Measurements from ENCODE around the gene LEMD1. TPM values are rescaled to one million over a fixed set of nuclear protein-coding genes. Genes with fewer than 3 reads are reported as not detected.
"Not testable (repeated sequence)": the region's sequence is repeated elsewhere in the genome, so short reads cannot be mapped to it uniquely, and the experiment has no call there.

Gene LEMD1
- total RNA-seq, 1 donor from 2014 or later, result not detected

DNA sequence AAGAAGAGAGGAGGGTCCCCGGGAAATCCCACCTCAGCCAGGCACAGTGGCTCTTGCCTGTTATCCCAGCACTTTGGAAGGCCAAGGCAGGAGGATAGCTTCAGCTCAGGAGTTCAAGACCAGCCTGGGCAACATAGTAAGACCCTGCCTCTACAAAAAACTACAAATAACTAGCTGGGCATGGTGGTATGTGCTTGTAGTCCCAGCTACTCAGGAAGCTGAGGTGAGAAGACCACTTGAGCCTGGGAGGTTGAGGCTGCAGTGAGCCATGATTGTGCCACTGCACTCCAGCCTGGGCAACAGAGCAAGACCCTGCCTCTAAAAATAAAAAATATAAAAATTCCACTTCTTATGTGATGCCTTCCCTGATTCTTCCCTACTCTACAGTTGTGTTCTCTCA lies 10.8 kb upstream of the LEMD1 start:
- H3K36me3 Mint-ChIP-seq (ENCODE audit: low read depth); H3K4me3 Mint-ChIP-seq; intact Hi-C loops (cut with micrococcal nuclease); H3K9me3 Mint-ChIP-seq; DNase-seq (ENCODE audit: low spot score); H3K27ac Mint-ChIP-seq: not testable (repeated sequence)
- Mint-ChIP-seq H3K4me1 (ENCODE audit: low read depth) (peaks cover 16% of the 10 kb centered on the region), H3K27me3 (ENCODE audit: insufficient read depth) (peaks cover 40% of the 10 kb centered on the region)

DNA sequence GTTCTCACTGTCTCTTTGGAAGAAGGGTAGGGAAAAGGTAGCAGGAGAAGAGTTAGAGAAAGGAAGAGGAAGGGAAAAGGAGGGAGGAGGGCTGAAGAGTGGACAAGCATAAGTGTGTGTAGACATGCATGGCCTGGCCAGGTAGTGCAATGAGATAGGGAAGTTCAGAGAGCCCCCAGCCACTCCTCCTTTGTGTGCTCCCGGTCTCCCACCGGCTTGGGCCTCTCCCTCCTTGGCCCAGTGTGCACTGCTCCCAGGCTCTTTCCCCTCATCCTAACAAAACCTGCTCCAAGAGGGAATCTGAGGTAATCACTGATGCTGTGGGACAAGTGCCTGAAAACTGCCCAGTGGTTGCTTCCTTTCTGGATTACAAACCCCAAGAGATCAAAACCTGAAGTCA lies 10.3 kb upstream of the LEMD1 start:
- DNase-seq (ENCODE audit: low spot score), result no peak
- Mint-ChIP-seq H3K27me3 (ENCODE audit: insufficient read depth) (peaks cover 39% of the 10 kb centered on the region), H3K4me3 (no peak overlapping the region), H3K27ac (no peak overlapping the region), H3K36me3 (ENCODE audit: low read depth) (no peaks in the 10 kb centered on the region), H3K9me3 (no peaks in the 10 kb centered on the region), H3K4me1 (ENCODE audit: low read depth) (peaks cover 16% of the 10 kb centered on the region)
- intact Hi-C loops (cut with micrococcal nuclease), result no loop called here

DNA sequence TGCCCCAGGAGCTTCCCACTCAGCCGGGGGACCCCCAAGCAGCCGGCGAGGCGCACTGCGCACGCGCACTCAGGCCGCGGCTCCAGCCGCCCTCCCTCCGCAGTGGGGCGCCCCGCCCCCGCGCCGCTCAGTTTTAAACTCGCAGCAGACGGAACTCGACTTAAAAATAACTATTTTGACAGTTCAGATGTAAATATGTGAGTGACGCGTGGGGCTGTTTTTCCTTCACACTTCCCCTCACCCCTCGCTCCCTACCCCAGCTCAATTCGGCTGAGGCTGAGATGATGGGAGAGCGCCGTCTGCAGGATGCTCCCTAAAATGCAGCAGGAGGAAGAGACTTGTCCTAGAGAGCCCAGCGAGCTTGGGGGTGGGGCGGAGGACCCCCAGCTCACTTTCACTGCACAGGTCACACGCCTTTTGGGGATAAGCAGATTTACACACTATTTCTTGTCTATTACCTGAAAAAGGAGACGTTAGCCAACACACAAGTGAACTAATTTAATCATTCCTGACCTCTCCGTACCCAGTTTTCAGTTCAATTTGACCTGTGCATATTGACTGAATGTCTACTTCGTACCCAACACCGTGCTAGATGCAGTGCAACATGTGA lies 8.9 kb upstream of the LEMD1 start:
- Mint-ChIP-seq H3K4me1 (ENCODE audit: low read depth) (peaks cover 16% of the 10 kb centered on the region), H3K36me3 (ENCODE audit: low read depth) (no peaks in the 10 kb centered on the region)
- peak; percentile 27 for DNase-seq (ENCODE audit: low spot score)

DNA sequence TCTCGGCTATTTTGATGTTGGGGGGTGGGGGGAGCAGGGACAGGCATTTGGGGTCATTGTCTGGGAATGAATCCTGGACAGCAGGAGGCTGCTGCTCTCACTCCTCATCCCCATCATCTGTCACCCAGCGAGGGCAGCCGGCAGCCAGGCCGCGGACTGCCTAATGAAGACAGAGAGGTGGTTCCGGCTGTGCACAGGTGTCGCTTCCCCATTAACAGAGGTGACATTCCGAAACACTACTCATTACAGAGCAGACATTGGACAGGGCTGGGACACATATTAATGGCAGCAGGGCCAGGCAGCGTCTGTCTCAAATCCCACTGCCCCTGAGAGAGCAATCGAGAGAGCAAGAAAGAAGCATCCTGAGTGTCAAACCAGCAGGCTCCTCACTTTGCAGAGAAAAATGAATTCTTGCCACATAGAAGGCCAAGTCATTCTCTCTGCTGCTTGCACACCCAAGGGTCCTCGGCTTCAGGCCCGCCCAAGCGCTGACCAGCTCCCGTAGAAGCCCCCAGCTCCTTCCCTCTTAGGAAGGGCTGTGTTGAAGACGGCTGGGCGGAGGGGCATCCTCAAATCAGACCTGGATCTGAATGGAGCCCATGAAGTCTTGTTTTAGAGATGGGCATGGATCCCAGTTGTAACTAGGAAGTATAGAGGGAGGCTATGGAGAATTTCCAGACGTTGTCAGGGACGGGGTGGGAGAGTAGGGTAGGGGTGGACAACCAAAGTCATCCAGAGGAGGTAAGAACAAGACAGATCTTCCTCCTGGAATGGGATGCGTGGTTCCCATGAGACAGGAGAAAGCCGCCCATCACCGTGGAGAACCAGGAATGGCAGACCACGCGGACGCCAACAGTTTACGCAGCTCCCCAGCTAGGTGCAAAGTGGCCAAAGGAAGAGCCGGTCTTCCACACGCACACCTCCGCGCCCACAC lies 8.2 kb upstream of the LEMD1 start:
- H3K27ac Mint-ChIP-seq, result no peak overlapping the region
- H3K4me1 Mint-ChIP-seq (ENCODE audit: low read depth), result peaks cover 16% of the 10 kb centered on the region
- peak overlapping the region; percentile 68 for H3K4me3 Mint-ChIP-seq
- H3K9me3 Mint-ChIP-seq, result no peaks in the 10 kb centered on the region
- H3K27me3 Mint-ChIP-seq (ENCODE audit: insufficient read depth), result peaks cover 42% of the 10 kb centered on the region
- no peaks in the 10 kb centered on the region for H3K36me3 Mint-ChIP-seq (ENCODE audit: low read depth)
- intact Hi-C loops (cut with micrococcal nuclease), result no loop called here
- no peak for DNase-seq (ENCODE audit: low spot score)

More for the DNA sequence above, 8.9 kb upstream of the LEMD1 start:
- H3K27ac Mint-ChIP-seq, result no peak overlapping the region
- peaks cover 38% of the 10 kb centered on the region for H3K27me3 Mint-ChIP-seq (ENCODE audit: insufficient read depth)
- peak overlapping the region; percentile 84 for H3K4me3 Mint-ChIP-seq
- intact Hi-C loops (cut with micrococcal nuclease), result loop anchor here (1.0 kb wide), 1 partner anchor 76 kb away; no protein-coding TSS in a partner anchor
- no peaks in the 10 kb centered on the region for H3K9me3 Mint-ChIP-seq

DNA sequence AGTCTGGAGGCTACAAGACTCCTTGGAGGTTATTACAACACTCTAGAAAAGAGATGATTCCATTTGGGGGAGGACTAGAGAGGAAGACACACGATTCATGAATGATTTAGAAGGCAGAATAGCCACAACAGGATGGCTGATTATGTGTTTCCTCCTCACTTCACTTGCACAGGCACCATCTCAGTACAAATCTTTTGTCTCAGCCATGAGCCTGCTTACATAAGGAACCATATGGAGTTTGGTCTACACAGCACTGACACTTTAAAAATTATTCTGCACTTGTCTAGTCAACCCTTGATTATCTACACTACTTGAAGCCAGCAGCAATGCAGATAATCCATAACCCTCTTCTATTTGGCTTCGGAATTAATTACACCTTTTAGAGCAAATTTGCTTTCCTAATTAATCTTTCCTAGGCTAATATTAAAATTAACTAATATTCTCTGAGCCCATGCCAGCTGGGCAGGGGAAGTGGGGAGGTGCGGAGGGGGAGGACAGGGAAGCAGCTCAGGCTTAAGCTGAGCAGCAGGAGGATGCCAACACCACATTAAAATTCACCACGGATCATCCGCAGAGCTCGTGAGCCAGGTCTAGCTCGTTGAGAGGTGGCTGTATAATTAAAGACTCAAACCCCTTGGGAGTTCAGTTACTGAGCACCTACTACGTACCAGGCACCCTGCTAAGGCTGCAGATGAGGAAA lies 3.2 kb upstream of the LEMD1 start:
- Mint-ChIP-seq H3K4me3 (no peak overlapping the region), H3K9me3 (no peaks in the 10 kb centered on the region), H3K27ac (no peak overlapping the region), H3K27me3 (ENCODE audit: insufficient read depth) (peaks cover 58% of the 10 kb centered on the region), H3K36me3 (ENCODE audit: low read depth) (no peaks in the 10 kb centered on the region), H3K4me1 (ENCODE audit: low read depth) (peaks cover 5% of the 10 kb centered on the region)
- DNase-seq (ENCODE audit: low spot score), result no peak
- intact Hi-C loops (cut with micrococcal nuclease), result no loop called here

DNA sequence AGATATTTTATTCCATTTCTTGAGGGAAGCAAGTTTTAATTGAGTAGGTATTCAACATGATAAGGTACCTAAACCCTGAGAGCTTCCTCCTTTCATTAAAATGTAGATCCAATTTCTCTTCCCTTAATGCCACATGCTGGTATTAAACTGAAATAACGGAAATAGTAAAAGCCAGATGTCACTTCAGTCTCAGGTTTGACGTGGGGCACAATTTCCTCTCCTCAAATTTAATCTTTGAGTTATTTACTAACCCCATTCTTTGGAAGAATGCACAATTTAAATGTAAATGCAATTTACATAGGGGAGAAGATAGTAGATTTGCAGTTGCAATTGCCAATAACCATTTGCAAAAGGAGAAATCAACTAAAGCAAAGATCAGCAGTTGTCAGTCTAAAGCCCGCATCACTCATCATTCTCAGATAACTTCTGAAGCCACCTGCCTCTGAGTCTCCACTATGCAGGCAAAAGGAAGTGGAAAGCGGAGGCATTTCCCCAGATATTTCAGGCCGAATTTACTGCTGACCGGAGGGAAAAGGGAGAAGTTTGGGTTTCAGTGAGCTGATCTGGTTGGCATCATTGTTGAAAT lies 2.1 kb upstream of the LEMD1 start:
- Mint-ChIP-seq H3K27me3 (ENCODE audit: insufficient read depth) (peaks cover 54% of the 10 kb centered on the region), H3K4me1 (ENCODE audit: low read depth) (no peaks in the 10 kb centered on the region)

DNA sequence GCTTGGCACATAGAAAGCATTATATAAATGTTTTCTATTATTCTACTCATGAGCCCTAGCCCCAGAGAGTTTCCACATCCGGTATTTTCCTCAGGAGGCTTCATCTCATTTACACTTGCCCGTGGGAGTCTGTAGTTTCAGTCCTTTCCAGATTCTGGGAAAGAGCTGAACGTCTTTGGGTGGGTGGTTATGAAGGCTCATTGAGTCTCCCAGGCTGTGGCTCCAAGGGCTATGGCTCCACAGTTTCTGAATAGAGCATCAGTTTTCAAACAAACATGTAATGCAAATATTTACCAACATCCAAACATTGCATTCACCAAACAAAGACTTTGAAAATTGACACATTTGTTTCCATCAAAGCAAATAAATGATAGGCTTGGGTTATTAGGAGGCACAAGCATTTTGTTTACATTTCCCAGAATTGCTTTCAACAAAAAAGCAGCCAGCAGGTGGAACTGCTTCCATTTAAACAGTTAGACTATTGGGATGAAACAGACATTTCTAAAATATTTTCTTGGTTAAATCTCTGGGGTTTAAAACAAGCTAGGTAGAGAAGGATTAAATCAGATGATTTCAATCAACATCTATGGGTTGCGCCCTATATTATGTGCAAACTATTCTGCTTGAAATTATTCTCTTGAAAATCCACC lies 1.3 kb upstream of the LEMD1 start:
- H3K27ac Mint-ChIP-seq, result no peak overlapping the region
- H3K27me3 Mint-ChIP-seq (ENCODE audit: insufficient read depth), result peaks cover 49% of the 10 kb centered on the region
- H3K36me3 Mint-ChIP-seq (ENCODE audit: low read depth), result no peaks in the 10 kb centered on the region
- DNase-seq (ENCODE audit: low spot score), result no peak
- no peaks in the 10 kb centered on the region for H3K9me3 Mint-ChIP-seq
- H3K4me1 Mint-ChIP-seq (ENCODE audit: low read depth), result no peaks in the 10 kb centered on the region
- no peak overlapping the region for H3K4me3 Mint-ChIP-seq
- intact Hi-C loops (cut with micrococcal nuclease), result loop anchor here (1.0 kb wide), 1 partner anchor 62 kb away; no protein-coding TSS in a partner anchor

More for the DNA sequence above, 2.1 kb upstream of the LEMD1 start:
- intact Hi-C loops (cut with micrococcal nuclease), result loop anchor here (1.0 kb wide), 1 partner anchor 61 kb away; no protein-coding TSS in a partner anchor
- DNase-seq (ENCODE audit: low spot score), result no peak
- Mint-ChIP-seq H3K36me3 (ENCODE audit: low read depth) (no peaks in the 10 kb centered on the region), H3K4me3 (no peak overlapping the region), H3K9me3 (no peaks in the 10 kb centered on the region), H3K27ac (no peak overlapping the region)

DNA sequence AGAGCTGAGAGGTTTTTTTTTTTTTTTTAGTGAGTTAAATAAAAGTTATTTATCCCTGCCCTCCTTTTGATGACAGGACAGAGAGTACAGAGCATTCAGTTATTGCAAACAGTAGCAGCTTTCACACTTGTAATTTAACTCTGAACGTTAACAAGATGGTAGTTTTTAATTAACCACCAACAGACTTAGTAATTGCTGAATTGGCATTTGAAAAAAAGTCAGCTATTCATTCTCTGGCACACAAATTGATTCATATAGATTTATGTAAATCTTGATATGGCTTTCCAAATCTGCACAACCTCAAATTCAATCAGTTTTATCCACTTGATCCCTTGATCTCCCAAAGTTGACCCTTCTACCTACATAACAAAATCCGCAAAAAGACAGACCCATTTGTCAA lies 918 bp downstream of the LEMD1 start:
- intact Hi-C loops (cut with micrococcal nuclease), result no loop called here
- Mint-ChIP-seq H3K36me3 (ENCODE audit: low read depth) (no peaks in the 10 kb centered on the region), H3K9me3 (no peaks in the 10 kb centered on the region), H3K4me1 (ENCODE audit: low read depth) (no peaks in the 10 kb centered on the region), H3K27me3 (ENCODE audit: insufficient read depth) (peaks cover 44% of the 10 kb centered on the region), H3K27ac (no peak overlapping the region), H3K4me3 (no peak overlapping the region)
- no peak for DNase-seq (ENCODE audit: low spot score)

DNA sequence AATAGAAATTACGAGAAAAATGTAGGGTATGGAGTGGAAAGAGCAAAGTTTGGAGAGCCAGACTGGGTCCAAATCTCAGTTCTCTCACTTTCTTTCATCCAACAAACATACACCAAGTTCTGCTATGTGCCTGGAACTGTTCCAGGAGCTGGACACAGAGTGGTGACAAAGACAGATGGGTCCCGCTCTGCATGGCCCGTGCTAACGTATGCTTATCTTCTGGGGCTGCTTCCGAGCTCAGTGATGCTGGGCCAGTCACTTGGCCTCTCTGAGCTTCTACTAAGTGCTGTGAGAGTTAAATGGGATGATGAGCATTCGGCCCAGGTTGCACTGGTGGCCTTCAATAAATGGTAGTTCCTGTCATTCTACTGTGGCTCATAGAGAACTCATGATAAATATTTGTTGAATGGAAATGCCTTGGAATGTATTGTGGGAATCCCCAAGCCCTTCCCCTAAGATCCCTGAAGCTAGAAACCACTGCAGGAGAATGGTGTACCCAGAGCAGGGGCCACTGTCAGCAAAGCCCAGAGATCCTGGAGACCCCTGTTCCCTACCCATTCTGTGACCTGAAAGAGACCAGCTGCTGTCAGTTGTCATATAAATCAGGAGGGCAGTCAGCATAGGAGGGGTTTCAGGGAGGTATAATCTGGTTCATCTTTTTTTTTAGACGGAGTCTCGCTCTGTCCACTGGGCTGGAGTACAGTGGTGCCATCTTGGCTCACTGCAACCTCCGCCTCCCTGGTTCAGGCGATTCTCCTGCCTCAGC lies 3.8 kb downstream of the LEMD1 start:
- Mint-ChIP-seq H3K27me3 (ENCODE audit: insufficient read depth) (peaks cover 38% of the 10 kb centered on the region), H3K9me3 (no peaks in the 10 kb centered on the region), H3K36me3 (ENCODE audit: low read depth) (no peaks in the 10 kb centered on the region), H3K4me3 (no peak overlapping the region), H3K4me1 (ENCODE audit: low read depth) (no peaks in the 10 kb centered on the region), H3K27ac (no peak overlapping the region)
- DNase-seq (ENCODE audit: low spot score), result no peak
- intact Hi-C loops (cut with micrococcal nuclease), result no loop called here

DNA sequence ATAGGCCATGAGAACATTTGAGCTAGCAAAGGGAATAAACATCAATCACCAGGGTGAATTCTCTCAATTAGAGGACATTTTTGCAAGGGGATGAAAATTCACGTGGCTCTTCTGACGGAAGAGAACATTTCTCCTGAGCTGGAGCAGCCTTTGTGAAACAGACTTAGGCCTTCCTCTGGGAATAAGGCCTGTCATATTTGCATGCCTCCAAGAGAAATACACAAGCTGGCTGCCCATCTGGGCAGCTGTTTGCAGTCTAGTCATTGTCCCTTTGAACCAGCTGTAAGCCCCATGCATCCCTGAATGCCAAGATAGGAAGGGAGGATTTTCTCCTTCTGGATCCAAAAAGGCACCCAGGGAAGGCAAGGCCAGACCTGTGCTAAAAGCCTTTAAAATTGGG lies 5.5 kb downstream of the LEMD1 start:
- DNase-seq (ENCODE audit: low spot score), result no peak
- Mint-ChIP-seq H3K27ac (no peak overlapping the region), H3K9me3 (no peaks in the 10 kb centered on the region), H3K36me3 (ENCODE audit: low read depth) (no peaks in the 10 kb centered on the region), H3K4me1 (ENCODE audit: low read depth) (no peaks in the 10 kb centered on the region), H3K4me3 (no peak overlapping the region), H3K27me3 (ENCODE audit: insufficient read depth) (peaks cover 27% of the 10 kb centered on the region)
- intact Hi-C loops (cut with micrococcal nuclease), result no loop called here

DNA sequence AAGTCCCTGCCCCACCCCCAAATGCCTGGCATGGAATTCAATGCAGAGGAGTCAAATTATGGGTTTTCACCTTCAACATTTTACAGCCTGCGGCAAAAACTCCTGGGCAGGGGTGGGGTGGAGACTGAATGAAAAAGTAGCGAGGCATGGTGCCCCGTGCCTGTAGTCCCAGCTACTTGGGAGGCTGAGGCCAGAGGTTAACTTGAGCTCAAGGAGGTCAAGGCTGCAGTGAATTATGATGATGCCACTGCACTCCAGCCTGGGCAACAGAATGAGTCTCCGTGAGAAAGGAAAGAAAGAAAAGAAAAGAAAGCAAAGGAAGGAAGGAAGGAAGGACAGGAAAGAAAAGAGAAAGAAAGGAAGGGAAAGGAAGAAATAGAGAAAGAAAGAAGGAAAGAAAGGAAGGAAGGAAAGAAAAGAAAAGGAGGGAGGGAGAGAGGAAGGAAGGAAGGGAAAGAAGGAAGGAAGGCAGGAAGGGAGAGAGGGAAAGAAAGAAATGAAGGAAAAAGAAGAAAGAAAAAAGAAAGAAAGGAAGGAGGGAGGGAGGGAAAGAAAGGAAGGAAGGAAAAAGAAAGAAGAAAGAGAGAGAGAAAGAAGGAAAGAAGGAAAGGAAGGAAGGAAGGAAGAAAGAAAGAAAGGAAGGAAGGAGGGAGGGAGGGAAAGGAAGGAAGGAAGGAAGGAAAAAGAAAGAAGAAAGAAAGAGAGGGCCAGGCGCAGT lies 11.1 kb downstream of the LEMD1 start:
- H3K27me3 Mint-ChIP-seq (ENCODE audit: insufficient read depth), result peaks cover 26% of the 10 kb centered on the region
- H3K36me3 Mint-ChIP-seq (ENCODE audit: low read depth), result no peaks in the 10 kb centered on the region
- H3K9me3 Mint-ChIP-seq, result no peaks in the 10 kb centered on the region
- peaks cover 10% of the 10 kb centered on the region for H3K4me1 Mint-ChIP-seq (ENCODE audit: low read depth)
- no peak overlapping the region for H3K27ac Mint-ChIP-seq
- no peak overlapping the region for H3K4me3 Mint-ChIP-seq
- intact Hi-C loops (cut with micrococcal nuclease), result no loop called here
- no peak for DNase-seq (ENCODE audit: low spot score)

All from activated T-helper 1 cell treated with anti-CD3 and anti-CD28 coated beads, Interleukin-12 subunit alpha, Interleukin-12 subunit beta, Interleukin-2, Interleukin-4 antibody, amounts not matched to agents 30 ng/mL and 10 ng/mL and 1 ng/mL, durations not matched to agents 14 hours and 24 hours and 36 hours (primary cell).